Jurkat, Clone E6-1 (cell line): ENCODE results near the gene DYRK3.

Source experiments
- DNase-seq: peaks from one replicate; pipeline ENCODE4 v3.0.0-alpha.2; 2011; ENCODE audit warnings: low read depth, low spot score
- H3K4me3 ChIP-seq: 2 replicates; pipeline ENCODE4 v1.5.1; 2011; ENCODE audit warnings: mild to moderate bottlenecking, low read length, control low read depth, moderate library complexity

Gene DYRK3

GRCh38 chr1:206657751-206658150 is 22.4 kb downstream of the DYRK3 start:
- peak overlapping the region; percentile 39 for H3K4me3 ChIP-seq
- no peak for DNase-seq

GRCh38 chr1:206658264-206658980 is 23.1 kb downstream of the DYRK3 start:
- peak; percentile 70 for DNase-seq
- peak overlapping the region; percentile 39 for H3K4me3 ChIP-seq

GRCh38 chr1:206658981-206659273 is 23.6 kb downstream of the DYRK3 start:
- DNase-seq, result no peak
- peak overlapping the region; percentile 25; the same call in 1 of the 2 replicates for H3K4me3 ChIP-seq

DNA sequence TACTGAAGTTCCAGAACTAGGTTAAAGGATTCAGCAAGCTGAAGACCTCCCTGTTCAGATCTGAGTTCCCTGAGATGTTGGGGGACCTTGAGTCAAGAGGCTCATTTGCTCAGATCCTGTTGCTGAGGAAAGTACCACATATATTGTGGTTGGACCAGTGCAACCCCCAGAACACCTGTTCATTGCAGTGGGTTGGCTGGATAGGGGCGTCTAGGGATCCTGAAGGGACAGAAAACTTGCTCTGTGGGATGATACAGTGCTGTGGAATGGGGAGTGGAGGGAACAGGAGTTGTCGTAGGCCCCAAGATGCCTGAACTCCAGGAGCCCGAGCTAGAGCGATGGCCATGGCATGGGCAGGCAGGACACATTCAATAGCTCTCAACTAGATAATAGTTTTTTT is 24.8 kb downstream of the DYRK3 start:
- DNase-seq, result no peak
- H3K4me3 ChIP-seq, result no peak overlapping the region

DNA sequence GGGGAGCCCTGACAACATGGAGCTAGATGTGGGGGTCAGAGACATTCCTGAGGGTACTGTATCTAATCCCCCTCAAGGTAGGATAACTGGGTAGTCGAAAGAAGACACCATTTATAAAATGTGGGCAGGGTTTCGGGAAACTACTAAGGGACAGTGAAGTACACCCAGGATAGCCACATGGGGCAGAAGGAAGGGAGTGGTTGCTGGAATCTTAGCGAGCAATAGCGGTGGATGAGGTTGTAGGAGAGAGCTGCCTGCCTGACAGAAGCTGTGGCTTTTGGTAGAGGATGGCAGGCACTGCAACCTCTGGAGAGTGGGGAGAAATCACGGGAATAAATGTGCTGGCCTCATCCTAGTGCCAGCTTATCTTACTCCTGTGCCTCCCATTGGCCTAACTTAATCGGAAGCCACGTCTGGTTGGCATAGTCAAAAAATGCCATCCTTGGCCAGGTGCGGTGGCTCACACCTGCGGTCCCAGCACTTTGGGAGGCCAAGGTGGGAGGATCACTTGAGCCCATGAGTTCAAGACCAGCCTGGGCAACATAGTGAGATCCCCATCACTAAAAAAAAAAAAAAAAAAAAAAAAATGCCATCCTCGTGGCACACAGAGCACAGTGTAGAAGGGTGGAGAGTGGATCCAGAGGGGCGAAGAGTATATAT is 26.0 kb downstream of the DYRK3 start:
- no peak for DNase-seq
- no peak overlapping the region for H3K4me3 ChIP-seq

DNA sequence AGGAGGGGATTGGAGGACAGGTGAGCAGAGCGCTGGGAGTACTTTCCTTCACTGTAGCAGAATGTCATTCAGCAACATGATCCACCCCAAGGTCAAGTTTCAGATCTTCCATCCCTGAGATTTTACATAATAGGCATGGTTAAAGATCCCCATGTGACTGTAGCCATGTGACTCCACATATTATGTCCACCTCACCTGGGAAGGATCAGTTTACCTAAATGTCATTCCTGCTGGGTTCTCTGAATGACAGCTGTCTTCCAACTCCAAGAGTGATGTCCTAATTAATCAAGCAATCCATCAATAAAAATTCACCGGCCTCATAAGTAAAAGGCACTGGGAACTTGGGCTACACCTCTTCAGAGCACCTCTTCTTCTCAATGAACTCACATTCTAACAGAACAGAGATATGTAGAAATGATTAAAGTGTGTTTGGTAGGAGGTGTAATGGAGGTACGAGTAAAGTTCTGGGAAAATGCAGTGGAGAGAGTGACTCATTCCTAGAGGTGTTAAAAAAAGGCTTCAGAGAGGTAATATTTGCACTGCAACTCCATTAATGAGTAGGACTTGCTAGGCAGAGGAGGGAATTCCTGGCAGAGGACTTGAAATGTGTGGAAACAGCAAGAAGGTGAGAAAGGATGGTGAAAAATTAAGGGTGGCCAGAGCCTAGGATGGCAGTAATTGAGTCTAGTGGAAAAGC is 27.2 kb downstream of the DYRK3 start:
- no peak overlapping the region for H3K4me3 ChIP-seq
- DNase-seq, result no peak

GRCh38 chr1:206663362-206663761 is 28.0 kb downstream of the DYRK3 start:
- H3K4me3 ChIP-seq, result no peak overlapping the region
- DNase-seq, result no peak

- DNase-seq, result peak; percentile 75
- H3K4me3 ChIP-seq, result peak overlapping the region; percentile 24
Observed at GRCh38 chr1:206663832-206664652, 28.7 kb downstream of the DYRK3 start.

DNA sequence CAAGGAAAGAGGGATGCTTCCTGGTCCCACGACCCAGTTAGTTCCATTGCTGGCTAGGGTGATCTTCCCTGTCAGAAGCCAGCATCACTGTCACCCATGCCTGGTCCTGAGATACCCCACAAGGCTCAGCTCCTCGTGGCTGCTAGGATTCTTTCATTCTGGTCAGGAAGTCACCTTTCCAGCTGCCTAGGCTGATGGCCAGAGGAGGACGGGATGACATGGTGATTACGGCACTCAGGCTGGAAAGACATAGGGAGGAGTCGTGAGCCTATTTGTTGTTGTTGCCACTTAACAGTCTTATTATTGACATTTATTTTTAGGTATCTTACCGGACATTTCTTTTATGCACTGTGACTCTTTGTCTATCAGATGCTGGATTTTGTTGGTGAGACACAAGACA is 29.4 kb downstream of the DYRK3 start:
- no peak overlapping the region for H3K4me3 ChIP-seq
- no peak for DNase-seq

DNA sequence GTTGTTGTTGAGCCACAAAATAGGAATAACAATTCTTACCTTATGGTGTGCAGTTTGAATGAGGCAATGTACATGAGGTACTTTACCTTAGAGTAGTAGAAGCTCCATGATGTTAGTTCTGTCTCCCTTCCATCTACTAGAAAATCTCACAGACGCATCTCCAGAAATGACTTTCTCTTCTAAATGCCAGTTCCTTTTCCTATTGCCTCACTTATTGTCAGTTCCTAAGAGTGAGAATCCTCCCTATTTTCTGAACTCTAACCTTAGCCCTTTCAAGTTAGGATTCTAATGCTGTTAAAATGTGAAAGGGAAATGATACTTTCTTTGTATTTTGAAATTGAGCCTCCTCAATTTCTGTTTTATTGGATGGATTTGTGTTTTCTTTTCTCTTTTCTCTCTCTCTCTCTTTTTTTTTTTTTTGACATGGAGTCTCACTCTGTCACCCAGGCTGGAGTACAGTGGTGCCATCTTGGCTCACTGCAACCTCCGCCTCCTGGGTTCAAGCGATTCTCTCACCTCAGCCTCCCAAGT is 30.8 kb downstream of the DYRK3 start:
- DNase-seq, result no peak
- H3K4me3 ChIP-seq, result no peak overlapping the region

DNA sequence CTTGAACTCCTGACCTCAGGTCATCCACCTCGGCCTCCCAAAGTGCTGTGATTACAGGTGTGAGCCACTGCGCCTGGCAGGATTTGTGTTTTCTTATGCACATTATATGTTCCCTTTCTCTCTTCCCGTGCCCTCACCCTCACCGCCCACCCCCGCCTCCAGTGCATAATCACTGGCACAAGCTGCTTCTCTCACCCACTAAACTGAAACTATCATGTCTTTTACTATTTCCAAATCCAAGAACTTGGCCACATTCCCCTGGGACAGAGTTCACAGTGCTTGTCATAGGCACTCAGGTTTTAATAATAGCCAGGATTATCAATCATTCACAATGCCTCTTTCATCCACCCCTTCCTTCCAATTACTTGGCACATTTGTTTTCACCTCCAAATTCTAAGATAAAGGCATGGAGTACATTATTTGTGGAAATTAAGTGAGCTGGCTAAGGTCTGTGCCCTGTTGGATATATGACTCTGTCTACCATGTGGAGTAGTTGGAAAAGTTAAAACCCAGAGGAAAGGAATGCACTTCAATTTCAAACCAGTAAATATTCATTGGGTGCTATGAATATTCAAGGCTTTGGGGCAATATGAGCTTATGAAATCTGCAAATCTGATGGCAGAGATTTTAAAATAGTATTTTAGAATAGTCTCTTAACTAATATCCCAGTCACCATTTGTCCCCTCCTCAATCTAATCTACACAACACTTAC is 31.8 kb downstream of the DYRK3 start:
- no peak for DNase-seq
- H3K4me3 ChIP-seq, result no peak overlapping the region

GRCh38 chr1:206668351-206668750 is 33.0 kb downstream of the DYRK3 start:
- no peak overlapping the region for H3K4me3 ChIP-seq
- DNase-seq, result no peak

- no peak for DNase-seq
- H3K4me3 ChIP-seq, result no peak overlapping the region
Observed at GRCh38 chr1:206668874-206669410, 33.6 kb downstream of the DYRK3 start.

DNA sequence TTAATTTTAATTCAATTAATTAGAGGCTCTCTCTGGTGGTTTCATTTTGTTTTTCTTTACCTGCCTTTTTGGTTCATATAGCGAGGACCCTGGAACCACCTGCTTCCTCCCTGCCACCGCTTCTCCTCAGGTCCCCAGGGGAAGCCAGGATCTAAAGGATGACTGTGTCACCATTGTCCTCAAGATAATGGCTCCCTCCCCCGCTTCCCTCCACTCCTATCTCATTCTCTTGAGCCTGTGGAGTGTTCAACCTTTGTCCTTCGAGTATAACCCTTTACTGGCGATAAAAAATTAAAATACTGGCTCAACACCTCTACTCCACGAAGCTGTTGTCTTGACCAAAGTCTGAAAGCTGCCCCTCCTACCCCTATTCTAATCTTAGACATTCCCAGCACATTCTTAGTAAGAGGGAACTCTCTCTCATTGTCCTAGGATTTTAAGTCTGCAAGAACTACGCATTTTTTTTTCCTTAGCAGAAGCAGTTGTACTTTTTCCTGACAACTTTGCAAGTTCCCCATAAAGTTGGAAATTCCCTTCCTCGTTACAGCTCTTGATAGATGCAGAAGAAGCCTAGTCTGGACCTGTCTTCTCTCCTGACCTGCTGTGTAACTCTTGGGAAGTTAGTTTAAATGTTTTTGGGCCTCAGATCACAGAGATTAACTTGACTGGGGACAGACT is 36.8 kb downstream of the DYRK3 start:
- DNase-seq, result no peak
- H3K4me3 ChIP-seq, result no peak overlapping the region

DNA sequence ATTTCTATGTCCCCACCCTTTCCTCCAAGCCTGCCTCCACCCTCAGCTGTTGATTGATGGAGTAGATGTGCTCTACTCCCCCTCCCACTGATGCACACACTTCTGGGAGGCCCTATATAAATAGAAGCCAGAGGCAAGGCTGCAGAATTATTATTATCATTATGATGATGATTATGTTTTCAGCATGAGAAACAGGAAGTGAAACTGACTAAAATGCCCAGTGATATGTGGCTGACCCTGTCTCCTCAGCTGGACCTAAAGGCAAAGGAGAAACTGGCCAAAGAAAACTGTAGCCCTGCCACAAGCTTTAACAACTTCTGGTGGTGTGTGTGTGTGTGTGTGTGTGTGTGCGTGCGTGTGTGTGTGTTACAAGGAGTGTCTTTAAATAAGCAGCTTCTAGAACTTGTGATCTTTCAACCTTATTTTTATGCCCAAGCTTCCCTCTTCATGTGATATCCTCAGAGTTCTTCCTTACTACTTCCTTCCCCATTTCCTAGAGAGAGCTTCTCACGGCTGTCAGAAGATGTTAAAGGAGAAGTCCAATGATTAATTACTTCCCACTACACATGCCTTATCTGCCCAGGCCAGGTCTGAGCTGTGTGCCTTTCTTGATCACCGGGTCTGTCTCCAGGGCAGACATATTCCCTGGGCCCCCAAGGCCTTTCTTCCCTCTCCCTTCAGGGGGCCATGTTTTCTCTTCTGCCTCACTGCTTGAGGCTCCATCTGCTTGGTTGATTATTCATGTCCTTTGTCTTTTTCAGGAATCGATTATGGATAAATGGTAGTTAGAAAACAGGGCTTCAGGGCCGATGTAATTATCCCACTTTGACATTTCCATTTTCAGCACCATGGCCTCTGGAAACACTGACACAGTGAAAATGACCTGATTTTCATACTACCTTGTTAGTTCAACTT is 37.8 kb downstream of the DYRK3 start:
- no peak for DNase-seq
- no peak overlapping the region for H3K4me3 ChIP-seq

DNA sequence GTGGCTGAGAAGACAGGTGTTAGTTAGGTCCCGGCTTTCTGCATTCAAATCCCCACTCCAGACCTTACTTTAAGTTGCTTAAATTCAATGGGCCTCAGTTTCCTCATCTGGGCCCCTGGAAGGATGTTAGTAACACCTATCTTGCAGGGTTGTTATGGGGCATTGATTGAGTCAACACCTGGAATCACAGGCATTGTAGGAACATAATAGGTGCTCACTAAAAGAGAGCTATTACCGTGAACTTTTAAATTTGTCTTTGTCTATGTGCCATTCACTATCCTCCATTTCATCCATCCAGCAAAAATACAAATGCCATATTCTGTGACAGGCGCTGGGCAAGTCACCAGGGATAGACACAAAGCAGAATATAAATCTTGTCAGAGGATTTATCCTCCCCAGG is 38.9 kb downstream of the DYRK3 start:
- no peak for DNase-seq
- H3K4me3 ChIP-seq, result no peak overlapping the region

- no peak for DNase-seq
- no peak overlapping the region for H3K4me3 ChIP-seq
Observed at GRCh38 chr1:206674745-206675175, 39.4 kb downstream of the DYRK3 start.
